K562 (cell line): Measurements from ENCODE around the gene PRSS27. TPM values are rescaled to one million over a fixed set of nuclear protein-coding genes. Genes with fewer than 3 reads are reported as not detected.

Experiments
- ATAC-seq: fragments of 200-7000 bp; cut with Tn5 transposase; 3 replicates; pipeline ENCODE4 v1.9.1; 2020; ENCODE audit warnings: moderate library complexity
- BruUV-seq: library from RNA; stranded (reverse); fragments of 400-500 nt; replicated peaks from 2 replicates; lab custom pipeline; 2021; lab: Mats Ljungman, UMichigan
- CTCF ChIA-PET: fragments of 300-600 bp; formaldehyde crosslinking; extraction: SDS; loops from one replicate; lab custom pipeline; 2021; ENCODE audit warnings: low intra/inter-chr PET ratio; lab: Yijun Ruan, JAX
- POLR2A ChIA-PET: fragments of 300-600, 350-650 bp; sonication (Branson Sonifier 250); formaldehyde crosslinking; extraction: SDS; loops from one replicate; lab custom pipeline; 2021; ENCODE audit warnings: antibody characterized with exemption, inconsistent platforms; lab: Yijun Ruan, JAX
- DNase-seq, 4 experiments: peaks; one replicate each; pipeline versions ENCODE4 v3.0.0 to v3.0.0-alpha.2; 2011 to 2018; ENCODE audit warnings: low spot score in 3 of 4, mixed read lengths in 3 of 4; ENCODE audit errors: extremely low read depth in 1 of 4
- FAIRE-seq: peaks from 2 replicates; lab custom pipeline; 2011; peaks lifted over from hg19 to GRCh38; lab: Jason Lieb, UNC
- H2AFZ ChIP-seq: 2 replicates; pipeline ENCODE4 v1.6.0; 2011; ENCODE audit warnings: low read depth, low read length, control low read depth, inconsistent platforms
- H3K27ac ChIP-seq: fragments of 200-600 bp; 3 replicates; pipeline ENCODE4 v1.8.0; 2011; ENCODE audit warnings: low read depth, mild to moderate bottlenecking, control low read depth, inconsistent platforms, low read length, moderate library complexity, mixed read lengths; ENCODE audit errors: extremely low read depth
- H3K27me3 ChIP-seq, 2 experiments: fragments of 300-600 bp in 1 of 2; 2 replicates in 1 of 2; 3 replicates in 1 of 2; pipeline versions ENCODE4 v1.6.0 to v1.8.0; 2011; ENCODE audit warnings: inconsistent platforms in 2 of 2, low read length in 2 of 2, mild to moderate bottlenecking in 1 of 2, mixed read lengths in 1 of 2, moderate library complexity in 1 of 2; ENCODE audit not compliant: control insufficient read depth in 2 of 2, insufficient read depth in 2 of 2
- H3K36me3 ChIP-seq: fragments of 300-600 bp; 3 replicates; pipeline ENCODE4 v1.8.0; 2011; ENCODE audit warnings: mild to moderate bottlenecking, low read length, inconsistent platforms; ENCODE audit not compliant: control insufficient read depth, insufficient read depth
- H3K4me1 ChIP-seq, 2 experiments: fragments of 200-600 bp in 1 of 2; replicated peaks in 1 of 2; 2 replicates in 1 of 2; 3 replicates in 1 of 2; pipeline versions ENCODE4 v1.5.1 to v1.8.0; 2011; ENCODE audit warnings: inconsistent platforms in 2 of 2, low read length in 2 of 2, mild to moderate bottlenecking in 1 of 2, mixed read lengths in 1 of 2, moderate library complexity in 1 of 2; ENCODE audit not compliant: control insufficient read depth in 2 of 2, insufficient read depth in 2 of 2
- H3K4me2 ChIP-seq: 2 replicates; pipeline ENCODE4 v1.6.1; 2011; ENCODE audit warnings: low read length, control low read depth, inconsistent platforms, mixed read lengths; ENCODE audit not compliant: insufficient read depth
- H3K4me3 ChIP-seq: fragments of 200-600 bp; sonication (generic), shearing (Covaris generic); 2 replicates; pipeline ENCODE4 v1.5.1; 2016; ENCODE audit warnings: control low read depth, inconsistent platforms
- H3K79me2 ChIP-seq: fragments of 200-600 bp; 3 replicates; pipeline ENCODE4 v1.8.0; 2011; ENCODE audit warnings: low read length, inconsistent platforms; ENCODE audit not compliant: control insufficient read depth, insufficient read depth
- H3K9ac ChIP-seq, 2 experiments: 2 replicates each; pipeline versions ENCODE4 v1.6.0 to v1.6.1; 2011; ENCODE audit warnings: low read depth in 2 of 2, low read length in 2 of 2, control low read depth in 1 of 2, inconsistent platforms in 1 of 2, mild to moderate bottlenecking in 1 of 2, mixed read lengths in 1 of 2; ENCODE audit not compliant: insufficient read depth in 1 of 2
- H3K9me1 ChIP-seq: one replicate; pipeline ENCODE4 v1.6.0; 2011; ENCODE audit warnings: inconsistent platforms, mild to moderate bottlenecking, low read length, moderate library complexity; ENCODE audit not compliant: control insufficient read depth, insufficient read depth
- H3K9me3 ChIP-seq: replicated peaks from 2 replicates; pipeline ENCODE4 v1.5.1; 2011; ENCODE audit warnings: low read depth, low read length, inconsistent platforms; ENCODE audit not compliant: control insufficient read depth, insufficient read depth
- H4K20me1 ChIP-seq: replicated peaks from 2 replicates; pipeline ENCODE4 v1.6.1; 2011; ENCODE audit warnings: low read length, inconsistent platforms, mixed read lengths; ENCODE audit not compliant: control insufficient read depth, insufficient read depth
- BCOR ChIP-seq: fragments of 450-650 bp; IDR thresholded peaks from 2 replicates; pipeline ENCODE4 v1.6.1; 2016
- BMI1 ChIP-seq: fragments of 150-350 bp; IDR thresholded peaks from 2 replicates; pipeline ENCODE4 v1.6.1; 2014; ENCODE audit warnings: low read length
- BRF2 ChIP-seq: IDR thresholded peaks from 3 replicates; pipeline ENCODE4 v1.6.1; 2011; ENCODE audit warnings: borderline replicate concordance, mild to moderate bottlenecking; ENCODE audit not compliant: insufficient read length, insufficient read depth
- E2F6 ChIP-seq, 2 experiments: IDR thresholded peaks; 2 replicates each; pipeline ENCODE4 v1.6.1; 2011; ENCODE audit warnings: borderline replicate concordance in 1 of 2, control low read depth in 1 of 2, low read depth in 1 of 2, low read length in 1 of 2, mild to moderate bottlenecking in 1 of 2, mixed read lengths in 1 of 2, moderate library complexity in 1 of 2; ENCODE audit not compliant: insufficient read depth in 1 of 2, insufficient read length in 1 of 2, poor library complexity in 1 of 2, severe bottlenecking in 1 of 2; ENCODE audit errors: extremely low read depth in 1 of 2
- POLR2AphosphoS5 ChIP-seq: IDR thresholded peaks from 2 replicates; pipeline ENCODE4 v1.6.1; 2011; ENCODE audit warnings: mild to moderate bottlenecking, low read depth, low read length, moderate library complexity; ENCODE audit not compliant: control insufficient read depth, insufficient read depth
- POLR2G ChIP-seq: fragments of 200-400 bp; formaldehyde crosslinking; IDR thresholded peaks from 2 replicates; pipeline ENCODE4 v1.6.1; 2017; ENCODE audit warnings: low read depth, mild to moderate bottlenecking, antibody characterized with exemption, low read length, moderate library complexity
- RBFOX2 ChIP-seq: fragments of 200-400 bp; formaldehyde crosslinking; IDR thresholded peaks from 2 replicates; pipeline ENCODE4 v1.6.1; 2017; ENCODE audit warnings: low read depth, mild to moderate bottlenecking, low read length, moderate library complexity
- ZFX ChIP-seq: sonication (generic); formaldehyde crosslinking; IDR thresholded peaks from 2 replicates; pipeline ENCODE4 v1.8.0; 2022; ENCODE audit warnings: mild to moderate bottlenecking, missing genetic modification reagents, moderate library complexity
- ZNF444 ChIP-seq: fragments of 250-450 bp; sonication (Bioruptor Pico); IDR thresholded peaks from 2 replicates; pipeline ENCODE4 v1.4.0; 2020; ENCODE audit warnings: mild to moderate bottlenecking, moderate library complexity
- WGBS: fragments of 100-300 bp; shearing (Covaris generic); methylation state at CpG from one replicate; pipeline ENCODE4 v1.1.6; 2016; ENCODE audit warnings: low coverage, mixed read lengths; ENCODE audit not compliant: insufficient coverage; ENCODE audit errors: missing lambda C conversion rate; 5-methylcytosine and 5-hydroxymethylcytosine counted together
- in situ Hi-C: fragments of 300-500 bp; cut with MboI; formaldehyde crosslinking; loops from 4 replicates; pipeline ENCODE4 v1.15.0; 2018; ENCODE audit warnings: inconsistent platforms, mixed read lengths
- intact Hi-C: fragments of 100-400 bp; cut with micrococcal nuclease; formaldehyde crosslinking; loops from 2 replicates; pipeline ENCODE4 v1.14.2; 2022
- polyA plus RNA-seq, 8 experiments: library from polyadenylated mRNA; depleted of rRNA in 4 of 8; stranded (reverse) in 5 of 8; unstranded in 3 of 8; fragments of >200 nt; fragmentation: Nextera tagmentation in 2 of 8; fragmentation: Illumina TruSeq in 1 of 8; extraction: Ambion mirVana in 2 of 8; extraction: Trizol in 1 of 8; gene quantifications; 2 replicates each; pipeline versions ENCODE4 v1.2.1 to v1.2.3, GENCODE V29; 2011 to 2014; ENCODE audit warnings: inconsistent platforms in 1 of 8, missing spikeins in 1 of 8
- total RNA-seq, 7 experiments: library from RNA; depleted of rRNA in 6 of 7; stranded (reverse); fragments of >200 nt in 6 of 7; fragmentation: Illumina TruSeq in 2 of 7; extraction: Trizol in 2 of 7; gene quantifications; 2 replicates each; pipeline versions ENCODE4 v1.2.1 to v1.2.3, GENCODE V29; 2011 to 2021; ENCODE audit warnings: low replicate concordance in 1 of 7
- TF ChIP-seq, protein P1 (sequence below): fragments of 250-450 bp; sonication (Bioruptor Pico); IDR thresholded peaks from 2 replicates; pipeline ENCODE4 v1.5.0; 2021; ENCODE audit warnings: mild to moderate bottlenecking, moderate library complexity
- TF ChIP-seq, protein P2 (sequence below): sonication (generic); formaldehyde crosslinking; IDR thresholded peaks from 2 replicates; pipeline ENCODE4 v1.9.0; 2022; ENCODE audit warnings: mild to moderate bottlenecking, missing genetic modification reagents
- TF ChIP-seq, protein P3 (sequence below): sonication (generic); formaldehyde crosslinking; IDR thresholded peaks from 2 replicates; pipeline ENCODE4 v1.9.0; 2022; ENCODE audit warnings: mild to moderate bottlenecking, missing genetic modification reagents

Gene PRSS27
- total and polyA plus RNA-seq, 9 of the 15 experiments (the other 6 are each of a cell fraction or from before 2014, with no cell fraction given), result 0.09 to 0.20 (median 0.17) TPM; not detected in 5

GRCh38 chr16:2768403-2769089 lies 48.5 kb upstream of the PRSS27 start:
- ChIA-PET POLR2A (interaction anchor here (0.5 to 9.0 kb wide), 12 partner anchors 9 to 338 kb away, joined by 3 to 96 read pairs (median 4); partner anchors contain the start of genes ELOB and SRRM2), CTCF (no interaction called here)
- no peak overlapping the region for H3K4me2 ChIP-seq
- peaks cover 24% of the 10 kb centered on the region for H4K20me1 ChIP-seq
- no peak overlapping the region for H2AFZ ChIP-seq
- H3K27ac ChIP-seq, result peak overlapping the region; percentile 31; the same call in 1 of the 3 replicates
- FAIRE-seq (no peak), ATAC-seq (peak; percentile 6), DNase-seq (peak; percentile 50 to 71 (median 56))
- H3K9me1 ChIP-seq, result no peaks in the 10 kb centered on the region
- TF ChIP-seq, protein P1, sequence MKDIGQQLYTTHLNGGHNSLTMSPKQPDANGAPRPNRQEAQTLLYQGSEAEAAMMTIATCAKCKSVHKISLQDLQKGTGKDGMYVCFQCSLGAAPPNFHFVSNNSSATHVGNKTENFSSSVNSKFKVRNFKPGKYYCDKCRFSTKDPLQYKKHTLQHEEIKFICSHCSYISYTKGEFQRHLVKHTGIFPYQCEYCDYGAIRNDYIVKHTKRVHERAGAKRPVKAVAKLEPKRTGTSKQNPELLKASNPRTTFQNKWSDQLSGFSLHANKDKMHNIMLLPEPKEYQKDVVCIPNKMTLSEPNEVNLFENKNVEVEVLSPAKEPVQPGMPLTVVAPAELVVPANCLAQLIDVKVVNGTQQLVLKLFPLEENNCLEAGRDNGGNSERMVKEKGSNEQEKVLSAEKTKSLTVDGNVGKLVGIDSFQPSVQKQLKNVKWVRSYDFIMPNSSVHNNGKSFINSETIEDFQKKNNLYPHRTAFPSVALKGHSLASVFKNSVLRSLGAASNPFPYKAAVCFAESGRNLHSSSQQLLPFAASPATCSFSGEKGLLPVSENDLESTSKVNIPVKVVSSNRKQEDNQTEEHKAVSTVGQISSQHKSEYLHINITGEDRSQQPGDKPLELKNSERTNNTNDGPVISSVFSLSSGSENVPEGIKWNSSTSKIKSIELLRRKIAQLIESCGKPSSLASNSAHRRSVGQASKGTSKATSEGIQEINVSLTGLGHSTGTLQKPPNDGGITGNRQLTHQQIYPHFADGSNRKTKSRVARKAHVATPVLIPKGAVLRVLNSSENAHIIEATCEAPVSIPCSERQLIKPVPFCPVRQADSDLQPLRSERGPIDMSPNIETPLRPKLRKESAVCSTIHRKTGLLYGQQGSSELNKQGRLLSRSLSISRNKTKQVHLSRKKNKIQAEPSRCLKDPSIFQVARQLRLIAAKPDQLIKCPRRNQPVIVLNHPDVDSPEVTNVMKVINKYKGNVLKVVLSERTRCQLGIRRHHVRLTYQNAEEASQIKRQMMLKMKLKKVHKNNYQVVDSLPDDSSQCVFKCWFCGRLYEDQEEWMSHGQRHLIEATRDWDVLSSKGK (CRISPR knock-in tag), result no peak
- peak; percentile 43; the same call in 1 of the 2 replicates for TF ChIP-seq ZFX (CRISPR knock-in tag)
- peak in 1 of 2 experiments; percentile 14 for TF ChIP-seq E2F6 (IDR thresholded peaks at IDR 0.05; ENCODE audit: borderline replicate concordance in 1 of 2, extremely low read depth in 1 of 2, insufficient read depth in 1 of 2, insufficient read length in 1 of 2, low read depth in 1 of 2, low read length in 1 of 2, poor library complexity in 1 of 2, severe bottlenecking in 1 of 2)
- TF ChIP-seq BMI1, result no peak
- TF ChIP-seq, protein P2, sequence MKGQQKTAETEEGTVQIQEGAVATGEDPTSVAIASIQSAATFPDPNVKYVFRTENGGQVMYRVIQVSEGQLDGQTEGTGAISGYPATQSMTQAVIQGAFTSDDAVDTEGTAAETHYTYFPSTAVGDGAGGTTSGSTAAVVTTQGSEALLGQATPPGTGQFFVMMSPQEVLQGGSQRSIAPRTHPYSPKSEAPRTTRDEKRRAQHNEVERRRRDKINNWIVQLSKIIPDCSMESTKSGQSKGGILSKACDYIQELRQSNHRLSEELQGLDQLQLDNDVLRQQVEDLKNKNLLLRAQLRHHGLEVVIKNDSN, result peak; percentile 43
- TF ChIP-seq POLR2G, result peak; percentile 44
- no peak for TF ChIP-seq ZNF444 (CRISPR knock-in tag)
- peak; percentile 5; the same call in 1 of the 2 replicates for TF ChIP-seq POLR2AphosphoS5
- TF ChIP-seq, protein P3, sequence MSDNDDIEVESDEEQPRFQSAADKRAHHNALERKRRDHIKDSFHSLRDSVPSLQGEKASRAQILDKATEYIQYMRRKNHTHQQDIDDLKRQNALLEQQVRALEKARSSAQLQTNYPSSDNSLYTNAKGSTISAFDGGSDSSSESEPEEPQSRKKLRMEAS (CRISPR knock-in tag), result no peak
- peak; percentile 12; the same call in 1 of the 2 replicates for TF ChIP-seq BCOR
- TF ChIP-seq RBFOX2, result 0 out of 2 replicates have a peak, but pooled peaks have one; percentile 16
- TF ChIP-seq BRF2, result no peak
- in situ Hi-C loops, result no loop called here
- intact Hi-C loops, result no loop called here
- H3K9me3 ChIP-seq, result peaks cover 6% of the 10 kb centered on the region
- H3K36me3 ChIP-seq, result peaks cover 99% of the 10 kb centered on the region
- peak overlapping the region in 1 of 2 experiments; percentile 75; a peak in 1 of 4 replicates for H3K9ac ChIP-seq
- peaks cover 15 to 60% of the 10 kb centered on the region in 2 experiments; a peak in 4 of 5 replicates for H3K4me1 ChIP-seq
- 72% methylated on average over 8 of the region's 17 CpGs for WGBS
- H3K4me3 ChIP-seq, result no peak overlapping the region
- BruUV-seq, result no TSS peak
- no peaks in the 10 kb centered on the region for H3K27me3 ChIP-seq
- peaks cover 50% of the 10 kb centered on the region for H3K79me2 ChIP-seq
